GM19397 (cell line): ENCODE results near the gene PRR36.
"Not testable (repeated sequence)": the region's sequence is repeated elsewhere in the genome, so short reads cannot be mapped to it uniquely, and the experiment has no call there.

Source experiments
- ATAC-seq: cut with Tn5 transposase; IDR thresholded peaks from one replicate; pipeline ENCODE4 v1.9.1; 2021; ENCODE audit warnings: mild to moderate bottlenecking, moderate library complexity; ENCODE audit not compliant: unreplicated experiment

Gene PRR36

GRCh38 chr19:7874076-7874896, at the start of gene PRR36:
PRR36 (minus strand) TSS chr19:7874390; CDS start chr19:7873689, 701 bp downstream.
- no peak for ATAC-seq

GRCh38 chr19:7923295-7924191, 49.4 kb upstream of the PRR36 start:
- no peak for ATAC-seq

- ATAC-seq = no peak
Observed at GRCh38 chr19:7922836-7923195, 48.6 kb upstream of the PRR36 start.

- no peak for ATAC-seq
Observed at GRCh38 chr19:7921967-7922835, 48.0 kb upstream of the PRR36 start.

- no peak for ATAC-seq
Observed at GRCh38 chr19:7921302-7921966, 47.2 kb upstream of the PRR36 start.

GRCh38 chr19:7920519-7921301, 46.5 kb upstream of the PRR36 start:
- peak; percentile 45 for ATAC-seq

- ATAC-seq = peak; percentile 49
Observed at GRCh38 chr19:7919610-7920518, 45.7 kb upstream of the PRR36 start, which contains the start of gene SNAPC2. SNAPC2 (plus strand) TSS chr19:7920338; CDS start chr19:7920367, 29 bp downstream.

- no peak for ATAC-seq
Observed at GRCh38 chr19:7918615-7919421, 44.6 kb upstream of the PRR36 start.

GRCh38 chr19:7918062-7918614, 43.9 kb upstream of the PRR36 start:
- ATAC-seq = not testable (repeated sequence)

- no peak for ATAC-seq
Observed at GRCh38 chr19:7917267-7918061, 43.3 kb upstream of the PRR36 start.

GRCh38 chr19:7916955-7917266, 42.7 kb upstream of the PRR36 start:
- no peak for ATAC-seq

GRCh38 chr19:7916103-7916954, 42.1 kb upstream of the PRR36 start:
- no peak for ATAC-seq

- ATAC-seq = no peak
Observed at GRCh38 chr19:7915250-7916102, 41.3 kb upstream of the PRR36 start.

GRCh38 chr19:7914598-7915045, 40.4 kb upstream of the PRR36 start, which contains the start of gene TGFBR3L:
TGFBR3L (plus strand) TSS chr19:7914830.
- no peak for ATAC-seq

GRCh38 chr19:7914099-7914498, 39.9 kb upstream of the PRR36 start:
- no peak for ATAC-seq
